Activated CD8-positive, alpha-beta T cell treated with anti-CD3 and anti-CD28 coated beads for 36 hours (primary cell): ENCODE results near the gene FAM162A. TPM values are rescaled to one million over a fixed set of nuclear protein-coding genes. Genes with fewer than 3 reads are reported as not detected.

Experiments
- ATAC-seq: fragments of 200-7000 bp; cut with Tn5 transposase; one replicate; pipeline ENCODE4 v1.10.0; 2021; ENCODE audit warnings: mild to moderate bottlenecking, moderate library complexity
- CTCF ChIA-PET: fragments of 350-600 bp; sonication (Branson Sonifier 250); formaldehyde crosslinking; loops from one replicate; lab custom pipeline; 2021; ENCODE audit warnings: antibody characterized with exemption; lab: Charles Lee
- POLR2A ChIA-PET: fragments of 350-600 bp; sonication (Branson Sonifier 250); formaldehyde crosslinking; loops from one replicate; lab custom pipeline; 2021; ENCODE audit warnings: antibody characterized with exemption; lab: Charles Lee
- DNase-seq: peaks from one replicate; pipeline ENCODE4 v3.0.0-alpha.2; 2020
- H3K27ac Mint-ChIP-seq: one replicate; pipeline ENCODE4 v1.8.0; 2021; ENCODE audit warnings: mild to moderate bottlenecking, mixed read lengths
- H3K27me3 Mint-ChIP-seq: one replicate; pipeline ENCODE4 v1.8.0; 2021; ENCODE audit warnings: mixed read lengths
- H3K36me3 Mint-ChIP-seq: one replicate; pipeline ENCODE4 v1.8.0; 2021; ENCODE audit warnings: low read depth, mixed read lengths
- H3K4me1 Mint-ChIP-seq: one replicate; pipeline ENCODE4 v1.8.0; 2021; ENCODE audit warnings: low read depth, mixed read lengths
- H3K4me3 Mint-ChIP-seq: one replicate; pipeline ENCODE4 v1.8.0; 2021; ENCODE audit warnings: mild to moderate bottlenecking, moderate library complexity, mixed read lengths
- H3K9me3 Mint-ChIP-seq: one replicate; pipeline ENCODE4 v1.8.0; 2021; ENCODE audit warnings: mixed read lengths
- intact Hi-C: fragments of 100-400 bp; cut with micrococcal nuclease; formaldehyde crosslinking; loops from one replicate; pipeline ENCODE4 v1.10.0; 2022
- total RNA-seq, 2 experiments: library from RNA; stranded (reverse); gene quantifications; one replicate each; pipeline ENCODE4 v1.2.3, GENCODE V29; 2021
- TF ChIP-seq, protein P1 (sequence below): fragments of 200-600 bp; IDR thresholded peaks from one replicate; pipeline ENCODE4 v1.8.0; 2022; ENCODE audit warnings: antibody characterized with exemption, mild to moderate bottlenecking

FAM162A gene
- total RNA-seq, 2 experiments from 2014 or later: 202 to 204 TPM

DNA sequence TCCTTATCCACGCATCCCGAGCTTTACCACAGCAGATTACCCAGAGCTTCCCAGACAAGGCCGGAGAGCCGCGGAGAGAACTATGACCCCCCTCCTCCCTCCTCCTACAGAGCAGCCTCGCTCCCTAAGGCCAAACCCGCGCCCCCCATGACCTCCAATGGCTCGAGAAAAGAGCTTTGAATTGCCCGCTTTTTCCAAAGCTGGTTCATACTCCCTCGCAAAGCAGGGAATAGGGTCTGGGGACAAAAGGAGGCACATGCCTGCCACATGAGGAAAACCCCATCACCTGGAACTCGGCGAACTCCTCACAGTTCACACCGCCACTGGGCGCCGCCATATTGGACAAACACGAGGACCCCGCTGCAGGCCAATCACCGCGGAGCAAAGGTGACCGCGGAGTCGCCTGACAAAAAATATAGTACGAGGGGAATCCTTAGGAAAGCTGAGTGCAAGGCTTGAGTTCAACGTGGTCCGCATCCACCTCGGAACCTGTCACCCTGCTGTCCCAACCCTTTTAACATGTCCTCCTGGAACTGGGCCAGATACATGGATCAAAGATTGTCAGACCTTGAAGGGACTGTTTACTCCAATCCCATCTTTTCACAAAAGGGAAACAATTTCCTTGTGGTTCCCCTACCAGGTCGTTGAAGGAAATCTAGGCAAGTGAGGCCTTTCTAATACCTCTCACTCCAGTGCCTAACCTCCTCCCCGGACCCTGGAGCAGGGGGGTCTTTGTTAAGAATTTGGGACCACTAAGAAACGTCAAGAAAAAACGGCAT, 905 bp upstream of the FAM162A start, which contains the start of gene MIX23:
TSS of gene MIX23 (minus strand) at position 344 of the 779 bp plus-strand sequence. CDS start at position 337, 7 bp downstream.
- ChIA-PET POLR2A (interaction anchor here (0.7 to 3.1 kb wide), 9 partner anchors 11 to 683 kb away, joined by 3 to 19 read pairs (median 4); partner anchors contain the start of gene WDR5B), CTCF (interaction anchor here (0.9 to 2.9 kb wide), 8 partner anchors 10 to 298 kb away, joined by 3 to 40 read pairs (median 4); partner anchors contain the start of genes PARP14 and WDR5B)
- intact Hi-C loops: loop anchor here (10.0 kb wide), 1 partner anchor 412 kb away; the partner anchor contains the start of genes HSPBAP1 and SLC49A4
- Mint-ChIP-seq H3K4me3 (peak within 1 kb of the TSS; percentile 97), H3K27ac (peak within 1 kb of the TSS; percentile 96), H3K27me3 (no peaks in the 10 kb centered on the region), H3K4me1 (peaks cover 58% of the 10 kb centered on the region), H3K36me3 (peaks cover 56% of the 10 kb centered on the region), H3K9me3 (no peaks in the 10 kb centered on the region)
- DNase-seq (peak; percentile 93), ATAC-seq (peak; percentile 55)
- TF ChIP-seq, protein P1, sequence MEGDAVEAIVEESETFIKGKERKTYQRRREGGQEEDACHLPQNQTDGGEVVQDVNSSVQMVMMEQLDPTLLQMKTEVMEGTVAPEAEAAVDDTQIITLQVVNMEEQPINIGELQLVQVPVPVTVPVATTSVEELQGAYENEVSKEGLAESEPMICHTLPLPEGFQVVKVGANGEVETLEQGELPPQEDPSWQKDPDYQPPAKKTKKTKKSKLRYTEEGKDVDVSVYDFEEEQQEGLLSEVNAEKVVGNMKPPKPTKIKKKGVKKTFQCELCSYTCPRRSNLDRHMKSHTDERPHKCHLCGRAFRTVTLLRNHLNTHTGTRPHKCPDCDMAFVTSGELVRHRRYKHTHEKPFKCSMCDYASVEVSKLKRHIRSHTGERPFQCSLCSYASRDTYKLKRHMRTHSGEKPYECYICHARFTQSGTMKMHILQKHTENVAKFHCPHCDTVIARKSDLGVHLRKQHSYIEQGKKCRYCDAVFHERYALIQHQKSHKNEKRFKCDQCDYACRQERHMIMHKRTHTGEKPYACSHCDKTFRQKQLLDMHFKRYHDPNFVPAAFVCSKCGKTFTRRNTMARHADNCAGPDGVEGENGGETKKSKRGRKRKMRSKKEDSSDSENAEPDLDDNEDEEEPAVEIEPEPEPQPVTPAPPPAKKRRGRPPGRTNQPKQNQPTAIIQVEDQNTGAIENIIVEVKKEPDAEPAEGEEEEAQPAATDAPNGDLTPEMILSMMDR: no peak

DNA sequence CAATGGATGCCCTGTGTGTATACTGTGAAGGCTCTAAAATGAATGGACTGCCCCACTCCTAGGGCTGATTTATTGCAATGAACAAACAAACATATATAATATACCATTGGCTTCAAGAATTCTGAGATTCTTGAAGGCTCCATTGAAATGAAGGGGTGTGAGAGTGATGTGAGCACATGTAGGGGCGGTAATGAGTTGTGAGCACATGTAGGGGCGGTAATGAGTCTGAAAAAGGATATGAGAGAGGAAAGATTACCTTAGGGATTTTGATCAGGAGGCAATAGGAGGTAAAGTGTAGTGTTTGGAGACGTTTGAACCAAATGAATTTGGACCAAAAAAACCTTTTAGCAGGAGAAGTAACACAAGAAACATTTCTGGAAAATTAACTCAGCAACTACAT, 3.7 kb downstream of the FAM162A start:
- no peak for ATAC-seq
- ChIA-PET POLR2A (no interaction called here), CTCF (no interaction called here)
- no peak for DNase-seq
- intact Hi-C loops: loop anchor here (10.0 kb wide), 1 partner anchor 407 kb away; the partner anchor contains the start of genes HSPBAP1 and SLC49A4
- Mint-ChIP-seq H3K27me3 (no peaks in the 10 kb centered on the region), H3K27ac (no peak overlapping the region), H3K4me3 (no peak overlapping the region), H3K36me3 (peaks cover 44% of the 10 kb centered on the region), H3K4me1 (peaks cover 37% of the 10 kb centered on the region), H3K9me3 (no peaks in the 10 kb centered on the region)
- TF ChIP-seq, protein P1: no peak

DNA sequence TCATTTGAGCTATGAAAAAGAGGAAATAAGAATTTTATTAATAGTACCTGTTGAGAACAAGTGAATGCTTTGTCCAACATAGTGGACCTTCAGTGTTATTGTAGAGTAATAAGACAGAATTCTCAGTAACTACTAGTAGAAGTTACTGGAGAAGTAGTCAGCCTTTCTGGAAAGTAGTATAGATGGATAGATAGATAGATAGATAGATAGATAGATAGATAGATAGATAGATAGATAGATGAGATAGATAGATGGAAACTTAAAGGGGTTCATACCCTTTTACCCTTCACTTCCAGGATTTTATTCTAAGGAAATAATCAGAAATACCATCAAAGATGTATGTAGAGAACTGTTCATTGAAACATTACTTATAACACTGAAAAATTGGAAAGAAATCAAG, 5.2 kb downstream of the FAM162A start:
- intact Hi-C loops: loop anchor here (10.0 kb wide), 1 partner anchor 406 kb away; the partner anchor contains the start of genes HSPBAP1 and SLC49A4
- ChIA-PET CTCF (interaction anchor here (0.9 to 2.1 kb wide), 5 partner anchors 67 to 290 kb away, joined by 3 to 11 read pairs (median 3); no protein-coding TSS in a partner anchor), POLR2A (interaction anchor here (0.6 to 1.0 kb wide), 2 partner anchors 27 to 842 kb away, joined by 3 to 4 read pairs; partner anchors contain the start of gene WDR5B)
- Mint-ChIP-seq H3K9me3 (no peaks in the 10 kb centered on the region), H3K4me1 (peaks cover 45% of the 10 kb centered on the region), H3K36me3 (peaks cover 48% of the 10 kb centered on the region), H3K27me3 (no peaks in the 10 kb centered on the region), H3K4me3 (no peak overlapping the region), H3K27ac (no peak overlapping the region)
- ATAC-seq: no peak
- no peak for DNase-seq
- TF ChIP-seq, protein P1: no peak

DNA sequence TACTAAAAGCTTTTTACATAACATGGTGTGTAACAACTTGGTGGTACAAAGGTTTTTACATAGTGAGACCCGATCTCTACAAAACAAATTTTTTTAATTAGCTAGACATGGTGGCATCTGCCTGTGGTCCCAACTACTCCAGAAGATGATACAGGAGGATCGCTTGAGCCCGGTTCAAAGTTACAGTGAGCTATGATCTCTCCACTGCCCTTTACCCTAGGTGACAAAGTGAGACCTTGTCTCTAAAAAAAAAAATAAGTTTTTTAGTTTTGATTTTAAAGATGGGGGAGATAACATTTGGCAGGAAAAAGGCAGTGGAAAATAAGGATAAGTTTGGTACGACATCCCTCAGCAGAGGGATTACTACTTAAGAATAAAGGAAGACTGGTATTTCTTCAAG, 5.9 kb downstream of the FAM162A start:
- DNase-seq: no peak
- Mint-ChIP-seq H3K9me3 (no peaks in the 10 kb centered on the region), H3K27me3 (no peaks in the 10 kb centered on the region), H3K36me3 (peaks cover 49% of the 10 kb centered on the region), H3K27ac (peak overlapping the region; percentile 17), H3K4me3 (no peak overlapping the region), H3K4me1 (peaks cover 50% of the 10 kb centered on the region)
- TF ChIP-seq, protein P1: no peak
- intact Hi-C loops: loop anchor here (10.0 kb wide), 1 partner anchor 405 kb away; the partner anchor contains the start of genes HSPBAP1 and SLC49A4
- ChIA-PET CTCF (interaction anchor here (0.9 to 2.1 kb wide), 5 partner anchors 26 to 289 kb away, joined by 3 to 11 read pairs (median 3); partner anchors contain the start of gene WDR5B), POLR2A (interaction anchor here (1.0 kb wide), 1 partner anchor 26 kb away, joined by 3 read pairs; the partner anchor contains the start of gene WDR5B)
- ATAC-seq: no peak
